PC-3 (cell line): ENCODE measurements around the gene DIP2C. TPM values are rescaled to one million over a fixed set of nuclear protein-coding genes. Genes with fewer than 3 reads are reported as not detected.

ENCODE experiments used
- ATAC-seq: fragments of 200-7000 bp; cut with Tn5 transposase; 2 replicates; pipeline ENCODE4 v1.9.1; 2020; ENCODE audit warnings: mild to moderate bottlenecking, moderate library complexity
- BruUV-seq: library from RNA; stranded (reverse); fragments of 400-500 nt; replicated peaks from 2 replicates; lab custom pipeline; 2021; lab: Mats Ljungman, UMichigan
- CTCF ChIA-PET: fragments of 300-600 bp; sonication (Branson Sonifier 250); formaldehyde crosslinking; loops from one replicate; lab custom pipeline; 2022; ENCODE audit warnings: antibody characterized with exemption; lab: Charles Lee
- POLR2A ChIA-PET: fragments of 300-600 bp; sonication (Branson Sonifier 250); formaldehyde crosslinking; loops from one replicate; lab custom pipeline; 2022; ENCODE audit warnings: antibody characterized with exemption; ENCODE audit not compliant: unreplicated experiment; lab: Charles Lee
- DNase-seq: peaks from one replicate; pipeline ENCODE4 v3.0.0-alpha.2; 2015
- H2AFZ ChIP-seq: fragments of 300-600 bp; sonication (generic); 2 replicates; pipeline ENCODE4 v1.6.0; 2016; ENCODE audit warnings: antibody characterized with exemption, low read length
- H3F3A ChIP-seq: fragments of 300-600 bp; sonication (generic); one replicate; pipeline ENCODE4 v1.6.0; 2017; ENCODE audit warnings: antibody characterized with exemption, low read length, control low read depth, mild to moderate bottlenecking; ENCODE audit not compliant: unreplicated experiment
- H3K27ac ChIP-seq: fragments of 300-600 bp; sonication (generic); 2 replicates; pipeline ENCODE4 v1.5.1; 2016; ENCODE audit warnings: mild to moderate bottlenecking, low read length
- H3K27me3 ChIP-seq: fragments of 300-600 bp; sonication (generic); 2 replicates; pipeline ENCODE4 v1.6.1; 2016; ENCODE audit warnings: low read length, mixed read lengths
- H3K36me3 ChIP-seq: fragments of 300-600 bp; sonication (generic); 2 replicates; pipeline ENCODE4 v1.6.1; 2016; ENCODE audit warnings: low read depth, mixed run types, low read length, mixed read lengths
- H3K4me1 ChIP-seq: fragments of 300-600 bp; sonication (generic); 2 replicates; pipeline ENCODE4 v1.5.1; 2016; ENCODE audit warnings: low read length; ENCODE audit not compliant: insufficient read depth
- H3K4me2 ChIP-seq: fragments of 300-600 bp; sonication (generic); 2 replicates; pipeline ENCODE4 v1.6.0; 2016; ENCODE audit warnings: low read length
- H3K4me3 ChIP-seq: fragments of 300-600 bp; sonication (generic); 2 replicates; pipeline ENCODE4 v1.5.1; 2016; ENCODE audit warnings: mild to moderate bottlenecking, low read length, mixed read lengths
- H3K79me2 ChIP-seq: fragments of 300-600 bp; sonication (generic); 2 replicates; pipeline ENCODE4 v1.6.1; 2017; ENCODE audit warnings: low read length, mixed read lengths
- H3K9ac ChIP-seq: fragments of 300-600 bp; sonication (generic); 2 replicates; pipeline ENCODE4 v1.6.0; 2016; ENCODE audit warnings: mild to moderate bottlenecking, low read length
- H3K9me2 ChIP-seq: fragments of 300-600 bp; sonication (generic); replicated peaks from 2 replicates; pipeline ENCODE4 v1.6.1; 2016; ENCODE audit warnings: mixed run types, low read length, mixed read lengths
- H3K9me3 ChIP-seq: fragments of 300-600 bp; sonication (generic); 2 replicates; pipeline ENCODE4 v1.6.1; 2016; ENCODE audit warnings: low read length, mixed read lengths
- H4K20me1 ChIP-seq: fragments of 300-600 bp; sonication (generic); 2 replicates; pipeline ENCODE4 v1.6.1; 2016; ENCODE audit warnings: low read length, mixed read lengths
- EZH2 ChIP-seq: fragments of 300-600 bp; sonication (generic); IDR thresholded peaks from one replicate; pipeline ENCODE4 v1.6.1; 2017; ENCODE audit warnings: antibody characterized with exemption, mild to moderate bottlenecking, low read length; ENCODE audit not compliant: unreplicated experiment
- EZH2phosphoT487 ChIP-seq: fragments of 300-600 bp; sonication (generic); IDR thresholded peaks from 2 replicates; pipeline ENCODE4 v1.6.1; 2018; ENCODE audit warnings: mild to moderate bottlenecking, antibody characterized with exemption, low read length, borderline replicate concordance
- intact Hi-C: fragments of 100-400 bp; cut with micrococcal nuclease; formaldehyde crosslinking; loops from 2 replicates; pipeline ENCODE4 v1.9.0; 2023
- total RNA-seq: library from RNA; depleted of rRNA; stranded (reverse); fragments of >200 nt; gene quantifications from 2 replicates; pipeline ENCODE4 v1.2.3, GENCODE V29; 2014
- TF ChIP-seq, protein P1 (sequence below): fragments of 300-600 bp; sonication (generic); conservative IDR thresholded peaks from 2 replicates; pipeline ENCODE4 v1.5.1; 2017; ENCODE audit warnings: antibody characterized with exemption, low read depth, mild to moderate bottlenecking, low read length

The DIP2C gene
- total RNA-seq, 1 experiment from 2014 or later = 3.1 TPM

DNA sequence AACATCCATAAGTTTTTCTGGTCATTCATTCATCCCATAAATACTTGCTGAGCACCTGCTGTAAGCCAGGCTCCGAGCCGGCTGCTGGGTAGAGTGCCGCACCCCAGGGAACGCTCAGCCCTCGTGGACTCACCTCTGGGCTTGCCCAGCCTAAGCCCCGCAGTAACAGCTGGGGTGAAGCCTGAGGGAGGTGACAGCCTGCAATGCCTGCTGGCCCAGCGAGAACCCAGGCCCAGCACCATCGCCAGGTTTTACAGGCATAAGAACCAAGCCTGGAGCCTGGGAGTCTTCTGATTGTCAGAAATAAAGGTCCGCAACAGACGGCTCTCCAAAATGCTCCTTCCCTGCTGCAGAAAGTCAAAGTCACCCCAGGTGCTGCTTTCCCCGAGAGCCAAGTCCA, 348.8 kb downstream of the DIP2C start:
- BruUV-seq = no TSS peak

DNA sequence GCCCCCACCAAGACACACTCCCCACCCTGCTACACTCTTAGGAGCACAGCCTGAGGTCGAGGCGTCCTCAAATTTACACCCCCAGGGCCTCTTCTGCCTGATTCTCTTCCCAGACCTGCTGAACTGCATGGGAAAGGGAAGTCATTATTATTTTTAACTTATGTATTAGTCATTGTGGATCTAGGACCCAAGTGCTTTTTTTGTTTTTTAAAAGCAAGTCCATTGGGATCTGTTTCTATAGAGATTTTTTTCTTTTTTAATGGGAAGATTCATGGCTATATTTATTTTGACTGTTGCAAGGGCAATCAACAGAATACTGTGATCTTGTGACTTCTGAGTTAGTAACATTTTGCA, 350.5 kb downstream of the DIP2C start:
- H2AFZ ChIP-seq = no peak overlapping the region
- ATAC-seq (peak; percentile 42), DNase-seq (peak; percentile 32)
- H3K27me3 ChIP-seq = no peaks in the 10 kb centered on the region
- H3K79me2 ChIP-seq = no peaks in the 10 kb centered on the region
- intact Hi-C loops = loop anchor here (5.0 kb wide), 1 partner anchor 98 kb away; no protein-coding TSS in a partner anchor
- no peaks in the 10 kb centered on the region for H3K36me3 ChIP-seq
- TF ChIP-seq EZH2 (no peak), EZH2phosphoT487 (no peak)
- TF ChIP-seq, protein P1, sequence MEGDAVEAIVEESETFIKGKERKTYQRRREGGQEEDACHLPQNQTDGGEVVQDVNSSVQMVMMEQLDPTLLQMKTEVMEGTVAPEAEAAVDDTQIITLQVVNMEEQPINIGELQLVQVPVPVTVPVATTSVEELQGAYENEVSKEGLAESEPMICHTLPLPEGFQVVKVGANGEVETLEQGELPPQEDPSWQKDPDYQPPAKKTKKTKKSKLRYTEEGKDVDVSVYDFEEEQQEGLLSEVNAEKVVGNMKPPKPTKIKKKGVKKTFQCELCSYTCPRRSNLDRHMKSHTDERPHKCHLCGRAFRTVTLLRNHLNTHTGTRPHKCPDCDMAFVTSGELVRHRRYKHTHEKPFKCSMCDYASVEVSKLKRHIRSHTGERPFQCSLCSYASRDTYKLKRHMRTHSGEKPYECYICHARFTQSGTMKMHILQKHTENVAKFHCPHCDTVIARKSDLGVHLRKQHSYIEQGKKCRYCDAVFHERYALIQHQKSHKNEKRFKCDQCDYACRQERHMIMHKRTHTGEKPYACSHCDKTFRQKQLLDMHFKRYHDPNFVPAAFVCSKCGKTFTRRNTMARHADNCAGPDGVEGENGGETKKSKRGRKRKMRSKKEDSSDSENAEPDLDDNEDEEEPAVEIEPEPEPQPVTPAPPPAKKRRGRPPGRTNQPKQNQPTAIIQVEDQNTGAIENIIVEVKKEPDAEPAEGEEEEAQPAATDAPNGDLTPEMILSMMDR = no peak
- peak overlapping the region; percentile 80 for H3K4me2 ChIP-seq
- peaks cover 40% of the 10 kb centered on the region for H3K4me1 ChIP-seq
- no TSS peak for BruUV-seq
- ChIA-PET POLR2A (interaction anchor here (0.9 to 1.6 kb wide), 3 partner anchors 9 to 15 kb away, joined by 3 to 9 read pairs (median 8); no protein-coding TSS in a partner anchor), CTCF (no interaction called here)
- peak overlapping the region; percentile 78 for H3K9ac ChIP-seq
- H3K9me3 ChIP-seq = no peaks in the 10 kb centered on the region
- no peaks in the 10 kb centered on the region for H4K20me1 ChIP-seq
- peak overlapping the region; percentile 96 for H3K27ac ChIP-seq
- peak overlapping the region; percentile 54 for H3K4me3 ChIP-seq
- H3F3A ChIP-seq = peaks cover 3% of the 10 kb centered on the region
- no peaks in the 10 kb centered on the region for H3K9me2 ChIP-seq

More for the DNA sequence above, 348.8 kb downstream of the DIP2C start:
- H3K9me3 ChIP-seq = no peaks in the 10 kb centered on the region
- H3F3A ChIP-seq = peaks cover 3% of the 10 kb centered on the region
- H3K79me2 ChIP-seq = no peaks in the 10 kb centered on the region
- no peaks in the 10 kb centered on the region for H3K27me3 ChIP-seq
- H3K9ac ChIP-seq = no peak overlapping the region
- ATAC-seq (no peak), DNase-seq (no peak)
- H3K27ac ChIP-seq = no peak overlapping the region
- no peaks in the 10 kb centered on the region for H4K20me1 ChIP-seq
- H2AFZ ChIP-seq = no peak overlapping the region
- no peaks in the 10 kb centered on the region for H3K9me2 ChIP-seq
- ChIA-PET POLR2A (no interaction called here), CTCF (no interaction called here)
- TF ChIP-seq EZH2phosphoT487 = no peak
- no peak for TF ChIP-seq EZH2
- TF ChIP-seq, protein P1 = no peak
- no peak overlapping the region for H3K4me2 ChIP-seq
- no peaks in the 10 kb centered on the region for H3K36me3 ChIP-seq
- H3K4me1 ChIP-seq = peaks cover 33% of the 10 kb centered on the region
- no peak overlapping the region for H3K4me3 ChIP-seq
- intact Hi-C loops = no loop called here

DNA sequence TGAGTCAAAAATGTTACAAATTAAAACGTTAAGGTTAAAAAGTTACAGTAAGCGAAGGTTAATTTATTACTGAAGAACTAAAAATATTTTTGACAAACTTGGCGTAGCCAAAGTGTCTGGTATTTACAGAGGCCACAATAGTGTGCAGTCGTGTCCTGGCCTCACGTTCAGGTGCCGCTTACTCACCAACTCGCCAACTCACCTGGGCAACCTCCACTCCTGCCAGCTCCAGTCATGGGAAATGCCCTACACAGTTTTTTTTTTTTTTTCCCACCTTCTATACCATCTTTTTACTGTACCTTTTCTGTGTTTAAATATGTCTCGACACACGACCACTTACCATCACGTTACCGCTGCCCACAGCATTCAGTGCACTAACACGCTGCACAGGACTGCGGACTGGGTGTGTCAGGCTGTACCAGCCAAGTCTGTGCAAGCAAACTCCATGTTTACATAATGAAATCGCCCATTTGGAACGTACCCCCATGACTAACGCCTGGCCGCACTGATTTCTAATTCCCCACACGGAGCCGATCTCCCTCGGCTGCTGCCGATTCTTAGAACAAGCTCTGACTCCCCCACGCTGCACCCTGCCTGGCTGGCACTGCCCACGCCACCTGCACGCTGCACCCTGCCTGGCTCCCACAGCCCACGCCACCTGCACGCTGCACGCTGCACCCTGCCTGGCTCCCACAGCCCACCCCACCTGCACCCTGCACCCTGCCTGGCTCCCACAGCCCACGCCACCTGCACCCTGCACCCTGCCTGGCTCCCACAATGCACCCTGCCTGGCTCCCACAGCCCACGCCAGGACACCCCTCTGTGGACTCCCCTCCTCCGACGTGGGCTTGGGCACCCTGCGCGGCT, 351.1 kb downstream of the DIP2C start:
- Histone ChIP-seq H2AFZ (no peak overlapping the region), H3K9ac (peak overlapping the region; percentile 78), H4K20me1 (no peaks in the 10 kb centered on the region), H3K9me2 (no peaks in the 10 kb centered on the region), H3K9me3 (no peaks in the 10 kb centered on the region), H3K4me2 (peak overlapping the region; percentile 80), H3K4me3 (peak overlapping the region; percentile 54), H3K4me1 (peaks cover 40% of the 10 kb centered on the region), H3F3A (peaks cover 3% of the 10 kb centered on the region), H3K79me2 (no peaks in the 10 kb centered on the region), H3K27me3 (no peaks in the 10 kb centered on the region), H3K36me3 (no peaks in the 10 kb centered on the region), H3K27ac (peak overlapping the region; percentile 96)
- BruUV-seq = no TSS peak
- intact Hi-C loops = loop anchor here (1.0 to 5.0 kb wide), 2 partner anchors 9 to 99 kb away; no protein-coding TSS in a partner anchor
- peak; percentile 80 for DNase-seq
- ChIA-PET POLR2A (interaction anchor here (0.9 to 1.6 kb wide), 3 partner anchors 9 to 14 kb away, joined by 3 to 9 read pairs (median 8); no protein-coding TSS in a partner anchor), CTCF (no interaction called here)
- TF ChIP-seq, protein P1 = no peak
- no peak for TF ChIP-seq EZH2phosphoT487
- no peak for TF ChIP-seq EZH2
- ATAC-seq = peak; percentile 73
